ENCODE data around the gene MBD5.

DNA sequence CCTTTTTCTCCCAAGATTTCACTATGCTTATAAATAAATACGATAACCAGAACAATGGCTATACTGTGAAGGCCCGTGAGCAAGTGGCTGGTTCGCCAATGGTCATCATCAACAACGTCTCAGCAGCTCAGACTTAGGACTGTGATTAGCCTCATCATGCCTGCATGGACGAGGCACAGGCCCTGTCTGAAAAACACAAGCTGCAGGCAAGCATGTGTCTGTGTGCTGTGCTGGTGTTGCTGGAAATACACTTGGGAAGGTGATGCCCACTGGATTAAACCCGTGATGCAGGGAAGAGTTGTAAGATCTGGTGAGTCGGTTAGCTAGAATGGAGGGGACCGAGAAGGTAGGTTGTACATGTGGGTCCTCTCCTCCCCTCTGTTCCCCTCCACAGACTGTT, 512.1 kb downstream of the MBD5 start:
- TF ChIP-seq, protein P1, sequence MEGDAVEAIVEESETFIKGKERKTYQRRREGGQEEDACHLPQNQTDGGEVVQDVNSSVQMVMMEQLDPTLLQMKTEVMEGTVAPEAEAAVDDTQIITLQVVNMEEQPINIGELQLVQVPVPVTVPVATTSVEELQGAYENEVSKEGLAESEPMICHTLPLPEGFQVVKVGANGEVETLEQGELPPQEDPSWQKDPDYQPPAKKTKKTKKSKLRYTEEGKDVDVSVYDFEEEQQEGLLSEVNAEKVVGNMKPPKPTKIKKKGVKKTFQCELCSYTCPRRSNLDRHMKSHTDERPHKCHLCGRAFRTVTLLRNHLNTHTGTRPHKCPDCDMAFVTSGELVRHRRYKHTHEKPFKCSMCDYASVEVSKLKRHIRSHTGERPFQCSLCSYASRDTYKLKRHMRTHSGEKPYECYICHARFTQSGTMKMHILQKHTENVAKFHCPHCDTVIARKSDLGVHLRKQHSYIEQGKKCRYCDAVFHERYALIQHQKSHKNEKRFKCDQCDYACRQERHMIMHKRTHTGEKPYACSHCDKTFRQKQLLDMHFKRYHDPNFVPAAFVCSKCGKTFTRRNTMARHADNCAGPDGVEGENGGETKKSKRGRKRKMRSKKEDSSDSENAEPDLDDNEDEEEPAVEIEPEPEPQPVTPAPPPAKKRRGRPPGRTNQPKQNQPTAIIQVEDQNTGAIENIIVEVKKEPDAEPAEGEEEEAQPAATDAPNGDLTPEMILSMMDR (conservative IDR thresholded peaks at IDR 0.05; ENCODE audit: low read depth, low read length): no peak
- TF ChIP-seq POLR2A (IDR thresholded peaks at IDR 0.05; ENCODE audit: low read depth, low read length) (no peak), RAD21 (IDR thresholded peaks at IDR 0.05; ENCODE audit: low read length) (no peak), SMC3 (IDR thresholded peaks at IDR 0.05; ENCODE audit: low read depth, low read length) (no peak), BHLHE40 (IDR thresholded peaks at IDR 0.05; ENCODE audit: low read depth, low read length) (no peak), MXI1 (IDR thresholded peaks at IDR 0.05; ENCODE audit: borderline replicate concordance, low read depth, low read length) (no peak), NFE2L2 (IDR thresholded peaks at IDR 0.05; ENCODE audit: low read depth, low read length) (no peak), RFX5 (IDR thresholded peaks at IDR 0.05; ENCODE audit: low read depth, low read length) (no peak), RCOR1 (IDR thresholded peaks at IDR 0.05; ENCODE audit: insufficient replicate concordance, low read length) (no peak), CEBPB (IDR thresholded peaks at IDR 0.05; ENCODE audit: low read depth, low read length) (no peak), MAZ (IDR thresholded peaks at IDR 0.05; ENCODE audit: borderline replicate concordance, low read depth, low read length) (no peak), CHD1 (IDR thresholded peaks at IDR 0.05; ENCODE audit: low read depth, low read length) (no peak)
- TF ChIP-seq, protein P2, sequence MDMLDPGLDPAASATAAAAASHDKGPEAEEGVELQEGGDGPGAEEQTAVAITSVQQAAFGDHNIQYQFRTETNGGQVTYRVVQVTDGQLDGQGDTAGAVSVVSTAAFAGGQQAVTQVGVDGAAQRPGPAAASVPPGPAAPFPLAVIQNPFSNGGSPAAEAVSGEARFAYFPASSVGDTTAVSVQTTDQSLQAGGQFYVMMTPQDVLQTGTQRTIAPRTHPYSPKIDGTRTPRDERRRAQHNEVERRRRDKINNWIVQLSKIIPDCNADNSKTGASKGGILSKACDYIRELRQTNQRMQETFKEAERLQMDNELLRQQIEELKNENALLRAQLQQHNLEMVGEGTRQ (IDR thresholded peaks at IDR 0.05; ENCODE audit: low read depth, low read length): no peak
- TF ChIP-seq, protein P3, sequence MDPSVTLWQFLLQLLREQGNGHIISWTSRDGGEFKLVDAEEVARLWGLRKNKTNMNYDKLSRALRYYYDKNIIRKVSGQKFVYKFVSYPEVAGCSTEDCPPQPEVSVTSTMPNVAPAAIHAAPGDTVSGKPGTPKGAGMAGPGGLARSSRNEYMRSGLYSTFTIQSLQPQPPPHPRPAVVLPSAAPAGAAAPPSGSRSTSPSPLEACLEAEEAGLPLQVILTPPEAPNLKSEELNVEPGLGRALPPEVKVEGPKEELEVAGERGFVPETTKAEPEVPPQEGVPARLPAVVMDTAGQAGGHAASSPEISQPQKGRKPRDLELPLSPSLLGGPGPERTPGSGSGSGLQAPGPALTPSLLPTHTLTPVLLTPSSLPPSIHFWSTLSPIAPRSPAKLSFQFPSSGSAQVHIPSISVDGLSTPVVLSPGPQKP (IDR thresholded peaks at IDR 0.05; ENCODE audit: borderline replicate concordance, low read depth, low read length): no peak

Data from IMR-90 (cell line).